Esophagus muscularis mucosa (tissue), 3 donors: Measurements from ENCODE around the gene ABI3BP.

ENCODE experiments used
- POLR2AphosphoS5 ChIP-seq, 2 donors: sonication (generic); formaldehyde crosslinking; IDR thresholded peaks; one replicate each; pipeline ENCODE4 v1.6.1; 2017; ENCODE audit warnings: antibody characterized with exemption in 2 of 2
- TF ChIP-seq, protein P1 (sequence below), 3 experiments: fragments of 200-600 bp in 2 of 3; fragments of 450-650 bp in 1 of 3; sonication (generic) in 2 of 3; IDR thresholded peaks; one replicate each; pipeline ENCODE4 v1.5.1; 2017 to 2019; ENCODE audit warnings: antibody characterized with exemption in 3 of 3, mild to moderate bottlenecking in 2 of 3, moderate library complexity in 1 of 3

DNA sequence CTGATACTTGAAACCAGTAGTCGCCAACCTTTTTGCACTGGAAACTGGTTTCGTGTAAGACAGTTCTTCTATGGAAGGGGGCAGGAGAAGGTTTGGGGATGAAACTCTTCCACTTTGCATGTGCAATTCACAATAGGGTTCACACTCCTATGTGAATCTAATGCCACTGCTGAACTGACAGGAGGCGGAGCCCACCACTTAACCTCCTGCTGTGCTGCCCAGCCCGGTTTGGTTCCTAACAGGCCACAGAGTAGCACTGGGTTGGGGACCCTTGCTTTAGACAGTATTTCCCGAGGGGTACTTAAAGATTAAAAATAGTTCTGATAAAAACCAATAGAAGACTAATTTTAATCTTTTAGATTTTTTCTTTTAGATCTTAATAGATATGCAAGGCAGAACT is 272.8 kb downstream of the ABI3BP start:
- TF ChIP-seq, protein P1, sequence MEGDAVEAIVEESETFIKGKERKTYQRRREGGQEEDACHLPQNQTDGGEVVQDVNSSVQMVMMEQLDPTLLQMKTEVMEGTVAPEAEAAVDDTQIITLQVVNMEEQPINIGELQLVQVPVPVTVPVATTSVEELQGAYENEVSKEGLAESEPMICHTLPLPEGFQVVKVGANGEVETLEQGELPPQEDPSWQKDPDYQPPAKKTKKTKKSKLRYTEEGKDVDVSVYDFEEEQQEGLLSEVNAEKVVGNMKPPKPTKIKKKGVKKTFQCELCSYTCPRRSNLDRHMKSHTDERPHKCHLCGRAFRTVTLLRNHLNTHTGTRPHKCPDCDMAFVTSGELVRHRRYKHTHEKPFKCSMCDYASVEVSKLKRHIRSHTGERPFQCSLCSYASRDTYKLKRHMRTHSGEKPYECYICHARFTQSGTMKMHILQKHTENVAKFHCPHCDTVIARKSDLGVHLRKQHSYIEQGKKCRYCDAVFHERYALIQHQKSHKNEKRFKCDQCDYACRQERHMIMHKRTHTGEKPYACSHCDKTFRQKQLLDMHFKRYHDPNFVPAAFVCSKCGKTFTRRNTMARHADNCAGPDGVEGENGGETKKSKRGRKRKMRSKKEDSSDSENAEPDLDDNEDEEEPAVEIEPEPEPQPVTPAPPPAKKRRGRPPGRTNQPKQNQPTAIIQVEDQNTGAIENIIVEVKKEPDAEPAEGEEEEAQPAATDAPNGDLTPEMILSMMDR (IDR thresholded peaks at IDR 0.05) = no peak
- no peak for TF ChIP-seq POLR2AphosphoS5 (IDR thresholded peaks at IDR 0.05)
